SK-N-SH (cell line): ENCODE data around the gene TTC17. TPM values are rescaled to one million over a fixed set of nuclear protein-coding genes. Genes with fewer than 3 reads are reported as not detected.

Source experiments
- CTCF ChIA-PET: fragments of 300-600, 350-600 bp; formaldehyde crosslinking; extraction: SDS; loops from one replicate; lab custom pipeline; 2021; lab: Yijun Ruan, JAX
- POLR2A ChIA-PET: fragments of 350-600 bp; sonication (Branson Sonifier 250); formaldehyde crosslinking; extraction: SDS; loops from one replicate; lab custom pipeline; 2020; ENCODE audit warnings: antibody characterized with exemption, inconsistent platforms; lab: Yijun Ruan, JAX
- DNase-seq: peaks from one replicate; pipeline ENCODE4 v3.0.0; 2012
- H2AFZ ChIP-seq: fragments of 200-600 bp; sonication (generic); 2 replicates; pipeline ENCODE4 v1.8.1; 2016; ENCODE audit warnings: antibody characterized with exemption, mild to moderate bottlenecking, low read depth
- H3F3A ChIP-seq: fragments of 200-600 bp; sonication (generic); replicated peaks from 2 replicates; pipeline ENCODE3; 2016; ENCODE audit warnings: antibody characterized with exemption, mild to moderate bottlenecking; ENCODE audit not compliant: insufficient read depth
- H3K27ac ChIP-seq, 2 experiments: fragments of 200-500 bp in 1 of 2; fragments of 200-600 bp in 1 of 2; sonication (Bioruptor generic) in 1 of 2; sonication (generic), shearing (Covaris generic) in 1 of 2; 2 replicates each; pipeline versions ENCODE4 v1.5.1 to v1.6.1; 2014 to 2016; ENCODE audit warnings: low read depth in 2 of 2, inconsistent platforms in 1 of 2, low read length in 1 of 2, mild to moderate bottlenecking in 1 of 2, mixed read lengths in 1 of 2
- H3K27me3 ChIP-seq: fragments of 200-600 bp; sonication (generic), shearing (Covaris generic); 2 replicates; pipeline ENCODE4 v1.6.1; 2016; ENCODE audit warnings: mixed run types; ENCODE audit not compliant: insufficient read depth
- H3K36me3 ChIP-seq, 2 experiments: fragments of 200-500 bp in 1 of 2; fragments of 200-600 bp in 1 of 2; sonication (Bioruptor generic) in 1 of 2; sonication (generic) in 1 of 2; replicated peaks in 1 of 2; 2 replicates each; pipeline versions ENCODE3 to v1.5.1; 2014 to 2016; ENCODE audit warnings: low read length in 1 of 2, mild to moderate bottlenecking in 1 of 2; ENCODE audit not compliant: insufficient read depth in 2 of 2, control insufficient read depth in 1 of 2
- H3K4me1 ChIP-seq, 2 experiments: fragments of 200-500 bp in 1 of 2; fragments of 200-600 bp in 1 of 2; sonication (Bioruptor generic) in 1 of 2; sonication (generic), shearing (Covaris generic) in 1 of 2; 2 replicates each; pipeline versions ENCODE4 v1.5.1 to v1.6.1; 2014 to 2016; ENCODE audit warnings: low read depth in 1 of 2, low read length in 1 of 2, mixed run types in 1 of 2; ENCODE audit not compliant: insufficient read depth in 2 of 2, control insufficient read depth in 1 of 2
- H3K4me2 ChIP-seq: fragments of 200-600 bp; sonication (generic), shearing (Covaris generic); 2 replicates; pipeline ENCODE4 v1.6.1; 2017; ENCODE audit warnings: mixed run types
- H3K4me3 ChIP-seq, 2 experiments: fragments of 200-500 bp in 1 of 2; fragments of 200-600 bp in 1 of 2; sonication (Bioruptor generic) in 1 of 2; sonication (generic), shearing (Covaris generic) in 1 of 2; 2 replicates each; pipeline versions ENCODE4 v1.5.1 to v1.8.1; 2014 to 2016; ENCODE audit warnings: low read depth in 2 of 2, inconsistent platforms in 1 of 2, low read length in 1 of 2, mild to moderate bottlenecking in 1 of 2, mixed read lengths in 1 of 2, moderate library complexity in 1 of 2
- H3K79me2 ChIP-seq: fragments of 200-600 bp; sonication (generic); 2 replicates; pipeline ENCODE4 v1.8.1; 2017; ENCODE audit warnings: mild to moderate bottlenecking; ENCODE audit not compliant: insufficient read depth
- H3K9ac ChIP-seq: fragments of 200-600 bp; sonication (generic); 2 replicates; pipeline ENCODE4 v1.6.1; 2017; ENCODE audit warnings: mixed run types
- H3K9me2 ChIP-seq: fragments of 200-600 bp; sonication (generic); 2 replicates; pipeline ENCODE4 v1.6.1; 2017; ENCODE audit warnings: mixed run types
- H3K9me3 ChIP-seq: fragments of 200-600 bp; sonication (generic); 2 replicates; pipeline ENCODE4 v1.6.1; 2017; ENCODE audit warnings: mixed run types, mild to moderate bottlenecking, moderate library complexity
- H4K20me1 ChIP-seq: fragments of 200-600 bp; sonication (generic); 2 replicates; pipeline ENCODE4 v1.6.1; 2017; ENCODE audit warnings: mild to moderate bottlenecking, mixed run types; ENCODE audit not compliant: insufficient read depth
- CHD2 ChIP-seq: fragments of 150-350 bp; IDR thresholded peaks from 2 replicates; pipeline ENCODE4 v1.6.1; 2018; ENCODE audit warnings: low read length; ENCODE audit not compliant: partially characterized antibody
- ELF1 ChIP-seq: IDR thresholded peaks from 2 replicates; pipeline ENCODE4 v1.4.0; 2012
- FOXM1 ChIP-seq: IDR thresholded peaks from 2 replicates; pipeline ENCODE4 v1.4.0; 2012; ENCODE audit warnings: low read depth, mild to moderate bottlenecking
- GATA2 ChIP-seq: sonication (generic); formaldehyde crosslinking; IDR thresholded peaks from 2 replicates; pipeline ENCODE4 v1.5.0; 2020; ENCODE audit warnings: mild to moderate bottlenecking, missing genetic modification reagents
- JUND ChIP-seq: IDR thresholded peaks from 2 replicates; pipeline ENCODE4 v1.4.0; 2012
- MEF2A ChIP-seq: IDR thresholded peaks from 2 replicates; pipeline ENCODE4 v1.4.0; 2012; ENCODE audit warnings: low read depth, borderline replicate concordance
- NFIC ChIP-seq: IDR thresholded peaks from 2 replicates; pipeline ENCODE4 v1.4.0; 2012; ENCODE audit warnings: borderline replicate concordance
- RCOR1 ChIP-seq: fragments of 150-350 bp; IDR thresholded peaks from 2 replicates; pipeline ENCODE4 v1.6.1; 2017; ENCODE audit warnings: antibody characterized with exemption, low read length
- RXRA ChIP-seq: IDR thresholded peaks from 2 replicates; pipeline ENCODE4 v1.4.0; 2012; ENCODE audit warnings: low read depth, mild to moderate bottlenecking, borderline replicate concordance
- TAF1 ChIP-seq: IDR thresholded peaks from 2 replicates; pipeline ENCODE4 v1.6.1; 2012; ENCODE audit warnings: low read depth, mild to moderate bottlenecking, low read length, moderate library complexity, borderline replicate concordance
- TEAD4 ChIP-seq: IDR thresholded peaks from 2 replicates; pipeline ENCODE4 v1.4.0; 2012; ENCODE audit warnings: mild to moderate bottlenecking, borderline replicate concordance; ENCODE audit not compliant: insufficient read depth
- YY1 ChIP-seq: IDR thresholded peaks from 2 replicates; pipeline ENCODE4 v1.4.0; 2012; ENCODE audit warnings: low read depth, mild to moderate bottlenecking
- WGBS: methylation state at CpG from one replicate; pipeline ENCODE4 v1.1.6; 2017; ENCODE audit warnings: low lambda C conversion rate; 5-methylcytosine and 5-hydroxymethylcytosine counted together
- polyA plus RNA-seq, 3 experiments: library from polyadenylated mRNA; depleted of rRNA; stranded (reverse); fragments of >200 nt; gene quantifications; 2 replicates each; pipeline ENCODE4 v1.2.3, GENCODE V29; 2012
- TF ChIP-seq, protein P1 (sequence below): fragments of 150-350 bp; IDR thresholded peaks from 2 replicates; pipeline ENCODE4 v1.6.1; 2016; ENCODE audit warnings: mild to moderate bottlenecking, low read depth, low read length
- TF ChIP-seq, protein P2 (sequence below): fragments of 150-350 bp; IDR thresholded peaks from 2 replicates; pipeline ENCODE4 v1.6.1; 2017; ENCODE audit warnings: antibody characterized with exemption, low read length, low read depth, borderline replicate concordance
- TF ChIP-seq, protein P3 (sequence below): fragments of 200-600 bp; sonication (generic); IDR thresholded peaks from 2 replicates; pipeline ENCODE4 v1.6.1; 2017; ENCODE audit warnings: antibody characterized with exemption, mild to moderate bottlenecking, moderate library complexity
- TF ChIP-seq, protein P4 (sequence below): IDR thresholded peaks from 2 replicates; pipeline ENCODE4; 2012
- TF ChIP-seq, protein P5 (sequence below): IDR thresholded peaks from 2 replicates; pipeline ENCODE4 v1.6.1; 2012; ENCODE audit warnings: mild to moderate bottlenecking, low read depth, low read length, moderate library complexity

The TTC17 gene
- polyA plus RNA-seq, 1 of the 3 experiments (the other 2 are of a cell fraction): 66.0 TPM

DNA sequence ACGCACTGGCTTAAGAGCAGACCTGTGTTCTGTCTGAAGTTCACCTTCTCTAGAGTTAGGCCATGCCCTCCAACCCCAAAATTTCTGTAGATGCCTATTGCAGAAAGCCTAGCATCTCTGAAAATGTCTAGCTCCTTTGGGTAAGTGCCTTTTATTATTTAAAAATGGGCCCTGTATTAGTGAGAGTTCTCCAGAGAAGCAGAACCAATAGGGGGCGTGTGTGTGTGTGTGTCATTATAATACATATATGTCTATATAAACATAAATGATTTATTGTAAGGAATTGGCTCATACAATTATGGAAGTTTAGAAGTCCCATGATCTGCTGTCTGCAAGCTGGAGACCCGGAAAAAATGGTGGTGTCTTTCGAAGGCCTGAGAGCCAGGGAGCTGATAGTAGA lies 144.7 kb downstream of the TTC17 start:
- no peak overlapping the region for H3K9ac ChIP-seq
- ChIA-PET POLR2A (no interaction called here), CTCF (interaction anchor here (0.9 to 4.5 kb wide), 7 partner anchors 11 to 348 kb away, joined by 3 to 34 read pairs (median 7); no protein-coding TSS in a partner anchor)

More for the DNA sequence above, 144.7 kb downstream of the TTC17 start:
- no peaks in the 10 kb centered on the region for H3K36me3 ChIP-seq
- no peaks in the 10 kb centered on the region for H3K9me2 ChIP-seq
- TF ChIP-seq, protein P1, sequence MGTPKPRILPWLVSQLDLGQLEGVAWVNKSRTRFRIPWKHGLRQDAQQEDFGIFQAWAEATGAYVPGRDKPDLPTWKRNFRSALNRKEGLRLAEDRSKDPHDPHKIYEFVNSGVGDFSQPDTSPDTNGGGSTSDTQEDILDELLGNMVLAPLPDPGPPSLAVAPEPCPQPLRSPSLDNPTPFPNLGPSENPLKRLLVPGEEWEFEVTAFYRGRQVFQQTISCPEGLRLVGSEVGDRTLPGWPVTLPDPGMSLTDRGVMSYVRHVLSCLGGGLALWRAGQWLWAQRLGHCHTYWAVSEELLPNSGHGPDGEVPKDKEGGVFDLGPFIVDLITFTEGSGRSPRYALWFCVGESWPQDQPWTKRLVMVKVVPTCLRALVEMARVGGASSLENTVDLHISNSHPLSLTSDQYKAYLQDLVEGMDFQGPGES: no peak
- TF ChIP-seq, protein P2, sequence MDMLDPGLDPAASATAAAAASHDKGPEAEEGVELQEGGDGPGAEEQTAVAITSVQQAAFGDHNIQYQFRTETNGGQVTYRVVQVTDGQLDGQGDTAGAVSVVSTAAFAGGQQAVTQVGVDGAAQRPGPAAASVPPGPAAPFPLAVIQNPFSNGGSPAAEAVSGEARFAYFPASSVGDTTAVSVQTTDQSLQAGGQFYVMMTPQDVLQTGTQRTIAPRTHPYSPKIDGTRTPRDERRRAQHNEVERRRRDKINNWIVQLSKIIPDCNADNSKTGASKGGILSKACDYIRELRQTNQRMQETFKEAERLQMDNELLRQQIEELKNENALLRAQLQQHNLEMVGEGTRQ: no peak
- TF ChIP-seq RCOR1 (no peak), ELF1 (no peak), RXRA (no peak), GATA2 (no peak), NFIC (no peak), JUND (no peak), CHD2 (no peak), TAF1 (no peak), YY1 (no peak), MEF2A (no peak), FOXM1 (no peak), TEAD4 (no peak)
- TF ChIP-seq, protein P3, sequence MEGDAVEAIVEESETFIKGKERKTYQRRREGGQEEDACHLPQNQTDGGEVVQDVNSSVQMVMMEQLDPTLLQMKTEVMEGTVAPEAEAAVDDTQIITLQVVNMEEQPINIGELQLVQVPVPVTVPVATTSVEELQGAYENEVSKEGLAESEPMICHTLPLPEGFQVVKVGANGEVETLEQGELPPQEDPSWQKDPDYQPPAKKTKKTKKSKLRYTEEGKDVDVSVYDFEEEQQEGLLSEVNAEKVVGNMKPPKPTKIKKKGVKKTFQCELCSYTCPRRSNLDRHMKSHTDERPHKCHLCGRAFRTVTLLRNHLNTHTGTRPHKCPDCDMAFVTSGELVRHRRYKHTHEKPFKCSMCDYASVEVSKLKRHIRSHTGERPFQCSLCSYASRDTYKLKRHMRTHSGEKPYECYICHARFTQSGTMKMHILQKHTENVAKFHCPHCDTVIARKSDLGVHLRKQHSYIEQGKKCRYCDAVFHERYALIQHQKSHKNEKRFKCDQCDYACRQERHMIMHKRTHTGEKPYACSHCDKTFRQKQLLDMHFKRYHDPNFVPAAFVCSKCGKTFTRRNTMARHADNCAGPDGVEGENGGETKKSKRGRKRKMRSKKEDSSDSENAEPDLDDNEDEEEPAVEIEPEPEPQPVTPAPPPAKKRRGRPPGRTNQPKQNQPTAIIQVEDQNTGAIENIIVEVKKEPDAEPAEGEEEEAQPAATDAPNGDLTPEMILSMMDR: no peak; the same call in 1 of the 2 replicates
- TF ChIP-seq, protein P4, sequence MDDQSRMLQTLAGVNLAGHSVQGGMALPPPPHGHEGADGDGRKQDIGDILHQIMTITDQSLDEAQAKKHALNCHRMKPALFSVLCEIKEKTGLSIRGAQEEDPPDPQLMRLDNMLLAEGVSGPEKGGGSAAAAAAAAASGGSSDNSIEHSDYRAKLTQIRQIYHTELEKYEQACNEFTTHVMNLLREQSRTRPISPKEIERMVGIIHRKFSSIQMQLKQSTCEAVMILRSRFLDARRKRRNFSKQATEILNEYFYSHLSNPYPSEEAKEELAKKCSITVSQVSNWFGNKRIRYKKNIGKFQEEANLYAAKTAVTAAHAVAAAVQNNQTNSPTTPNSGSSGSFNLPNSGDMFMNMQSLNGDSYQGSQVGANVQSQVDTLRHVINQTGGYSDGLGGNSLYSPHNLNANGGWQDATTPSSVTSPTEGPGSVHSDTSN: no peak
- TF ChIP-seq, protein P5, sequence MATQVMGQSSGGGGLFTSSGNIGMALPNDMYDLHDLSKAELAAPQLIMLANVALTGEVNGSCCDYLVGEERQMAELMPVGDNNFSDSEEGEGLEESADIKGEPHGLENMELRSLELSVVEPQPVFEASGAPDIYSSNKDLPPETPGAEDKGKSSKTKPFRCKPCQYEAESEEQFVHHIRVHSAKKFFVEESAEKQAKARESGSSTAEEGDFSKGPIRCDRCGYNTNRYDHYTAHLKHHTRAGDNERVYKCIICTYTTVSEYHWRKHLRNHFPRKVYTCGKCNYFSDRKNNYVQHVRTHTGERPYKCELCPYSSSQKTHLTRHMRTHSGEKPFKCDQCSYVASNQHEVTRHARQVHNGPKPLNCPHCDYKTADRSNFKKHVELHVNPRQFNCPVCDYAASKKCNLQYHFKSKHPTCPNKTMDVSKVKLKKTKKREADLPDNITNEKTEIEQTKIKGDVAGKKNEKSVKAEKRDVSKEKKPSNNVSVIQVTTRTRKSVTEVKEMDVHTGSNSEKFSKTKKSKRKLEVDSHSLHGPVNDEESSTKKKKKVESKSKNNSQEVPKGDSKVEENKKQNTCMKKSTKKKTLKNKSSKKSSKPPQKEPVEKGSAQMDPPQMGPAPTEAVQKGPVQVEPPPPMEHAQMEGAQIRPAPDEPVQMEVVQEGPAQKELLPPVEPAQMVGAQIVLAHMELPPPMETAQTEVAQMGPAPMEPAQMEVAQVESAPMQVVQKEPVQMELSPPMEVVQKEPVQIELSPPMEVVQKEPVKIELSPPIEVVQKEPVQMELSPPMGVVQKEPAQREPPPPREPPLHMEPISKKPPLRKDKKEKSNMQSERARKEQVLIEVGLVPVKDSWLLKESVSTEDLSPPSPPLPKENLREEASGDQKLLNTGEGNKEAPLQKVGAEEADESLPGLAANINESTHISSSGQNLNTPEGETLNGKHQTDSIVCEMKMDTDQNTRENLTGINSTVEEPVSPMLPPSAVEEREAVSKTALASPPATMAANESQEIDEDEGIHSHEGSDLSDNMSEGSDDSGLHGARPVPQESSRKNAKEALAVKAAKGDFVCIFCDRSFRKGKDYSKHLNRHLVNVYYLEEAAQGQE: no peak
- no peak overlapping the region for H2AFZ ChIP-seq
- no peaks in the 10 kb centered on the region for H3K79me2 ChIP-seq
- H3K4me1 ChIP-seq: peaks cover 0 to 8% of the 10 kb centered on the region in 2 experiments; a peak in 1 of 4 replicates
- no peaks in the 10 kb centered on the region for H3K27me3 ChIP-seq
- H3K4me3 ChIP-seq: no peak overlapping the region
- WGBS: 51% methylated on average over 4 of the region's 4 CpGs
- no peak overlapping the region for H3K4me2 ChIP-seq
- no peak overlapping the region for H3K27ac ChIP-seq
- DNase-seq: no peak
- H4K20me1 ChIP-seq: no peaks in the 10 kb centered on the region
- no peaks in the 10 kb centered on the region for H3K9me3 ChIP-seq
- H3F3A ChIP-seq: no peaks in the 10 kb centered on the region
